Activated CD4-positive, alpha-beta T cell treated with anti-CD3 and anti-CD28 coated beads for 24 hours (primary cell): ENCODE results near the gene RGS10.
"Not testable (repeated sequence)": the region's sequence is repeated elsewhere in the genome, so short reads cannot be mapped to it uniquely, and the experiment has no call there.

Source experiments
- DNase-seq, 2 donors: peaks; one replicate each; pipeline ENCODE4 v3.0.0-alpha.2; 2020; ENCODE audit warnings: low read depth in 2 of 2

The RGS10 gene

GRCh38 chr10:119469325-119469707, 73.2 kb downstream of the RGS10 start:
- no peak for DNase-seq

DNA sequence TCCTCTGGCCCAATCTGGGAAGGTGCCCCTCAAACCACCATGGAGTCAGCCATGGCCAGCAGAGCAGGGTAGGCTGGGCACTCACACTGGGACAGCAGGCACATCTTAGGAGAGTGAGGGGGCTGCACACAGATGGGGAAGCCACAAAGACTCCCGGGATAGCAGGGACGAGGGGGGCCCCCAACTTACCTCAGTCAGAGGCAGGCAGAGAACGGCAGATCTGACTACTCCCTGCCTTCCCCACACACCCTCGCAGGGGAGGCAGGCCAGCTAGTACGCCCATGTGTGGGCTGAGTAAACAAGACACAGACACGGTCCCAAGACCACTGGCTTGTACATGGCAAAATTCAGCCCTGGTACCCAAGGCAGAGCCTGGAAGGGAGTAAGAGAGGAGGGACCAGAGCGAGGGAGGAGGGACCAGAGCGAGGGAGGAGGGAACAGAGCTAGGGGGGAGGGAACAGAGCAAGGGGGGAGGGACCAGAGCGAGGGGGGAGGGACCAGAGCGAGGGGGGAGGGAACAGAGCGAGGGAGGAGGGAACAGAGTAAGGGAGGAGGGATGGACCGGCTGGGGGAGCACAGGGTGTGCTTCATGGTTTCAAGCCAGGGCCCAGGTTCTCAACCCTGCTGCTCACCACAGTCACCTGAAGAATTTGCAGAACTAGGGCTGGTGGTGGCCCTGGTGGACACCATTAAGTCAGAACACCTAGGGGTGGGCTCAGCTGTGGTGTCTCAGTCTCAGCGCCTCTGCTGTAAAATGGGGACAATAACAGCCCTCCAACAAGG, 73.8 kb downstream of the RGS10 start:
- DNase-seq: no peak

GRCh38 chr10:119466655-119467054, 75.9 kb downstream of the RGS10 start:
- no peak for DNase-seq

DNA sequence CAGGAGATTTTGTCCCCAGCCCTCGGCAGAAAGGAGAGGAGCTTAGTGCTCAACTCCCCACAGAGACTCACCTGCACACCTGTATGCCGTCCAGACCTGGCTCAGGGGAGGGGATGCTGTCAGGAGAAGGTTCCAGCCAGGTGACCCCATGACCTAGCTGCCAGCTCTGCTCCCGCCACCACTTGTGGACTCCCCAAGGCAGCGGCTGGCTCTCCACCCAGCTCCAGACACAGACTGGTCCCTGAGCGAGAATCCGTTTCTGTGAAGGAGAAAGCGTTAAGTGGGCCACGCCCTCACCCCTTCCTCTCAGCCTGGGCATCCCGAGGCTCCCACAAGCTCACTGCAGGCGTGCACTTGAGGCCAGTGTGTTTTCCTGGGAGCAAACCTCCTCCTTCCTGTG, 76.4 kb downstream of the RGS10 start:
- DNase-seq: no peak

GRCh38 chr10:119465085-119465484, 77.4 kb downstream of the RGS10 start:
- no peak for DNase-seq

DNA sequence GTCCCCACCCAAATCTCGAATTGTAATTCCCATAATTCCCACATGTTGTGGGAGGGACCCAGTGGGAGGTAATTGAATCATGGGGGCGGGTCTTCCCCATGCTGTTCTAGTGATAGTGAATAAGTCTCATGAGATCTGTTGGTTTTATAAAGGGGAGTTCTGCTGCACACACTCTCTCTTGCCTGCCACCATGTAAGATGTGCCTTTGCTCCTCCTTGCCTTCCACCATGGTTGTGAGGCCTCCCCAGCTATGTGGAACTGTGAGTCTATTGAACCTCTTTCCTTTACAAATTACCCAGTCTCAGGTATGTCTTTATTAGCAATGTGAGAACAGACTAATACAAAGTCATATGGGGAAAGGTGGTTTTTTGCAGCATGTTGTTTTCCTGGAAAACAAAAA, 79.3 kb downstream of the RGS10 start:
- not testable (repeated sequence) for DNase-seq

DNA sequence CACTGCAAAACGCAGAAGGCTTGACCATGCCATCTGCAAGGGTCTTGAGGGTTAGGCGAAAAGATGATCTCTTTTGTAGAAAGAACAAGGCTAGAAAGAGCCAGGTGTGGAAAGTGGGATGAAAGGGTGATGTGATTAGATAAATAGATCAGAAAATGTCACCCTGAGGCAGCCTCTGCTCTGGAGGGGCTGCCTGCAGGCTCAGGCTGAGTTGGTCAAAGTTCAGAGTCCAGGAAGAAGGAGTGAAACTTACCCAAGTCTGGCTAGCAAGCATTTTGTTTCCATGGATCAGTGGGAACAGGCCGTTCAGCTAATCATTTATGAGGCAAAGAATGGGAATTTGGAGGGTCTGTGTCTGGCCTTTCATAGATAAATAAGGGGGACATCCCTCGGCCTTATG, 79.7 kb downstream of the RGS10 start:
- DNase-seq: no peak

DNA sequence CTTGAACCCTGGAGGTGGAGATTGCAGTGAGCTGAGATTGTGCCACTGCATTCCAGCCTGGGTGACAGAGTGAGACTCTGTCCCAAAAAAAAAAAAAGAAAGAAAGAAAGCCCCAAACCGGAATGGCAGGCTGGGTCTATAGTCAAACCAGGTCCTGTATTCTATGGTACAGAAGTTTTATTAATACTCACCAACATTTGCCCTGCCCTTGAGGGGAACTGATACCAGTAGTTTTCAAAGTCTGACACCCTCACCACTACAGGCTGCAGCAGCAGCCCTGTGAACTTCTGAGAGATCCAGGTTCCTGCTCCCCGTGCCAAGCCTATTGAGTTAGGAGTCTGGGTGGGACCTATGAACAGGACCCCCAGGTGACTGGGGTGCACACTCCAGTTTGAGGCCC, 80.6 kb downstream of the RGS10 start:
- no peak for DNase-seq

DNA sequence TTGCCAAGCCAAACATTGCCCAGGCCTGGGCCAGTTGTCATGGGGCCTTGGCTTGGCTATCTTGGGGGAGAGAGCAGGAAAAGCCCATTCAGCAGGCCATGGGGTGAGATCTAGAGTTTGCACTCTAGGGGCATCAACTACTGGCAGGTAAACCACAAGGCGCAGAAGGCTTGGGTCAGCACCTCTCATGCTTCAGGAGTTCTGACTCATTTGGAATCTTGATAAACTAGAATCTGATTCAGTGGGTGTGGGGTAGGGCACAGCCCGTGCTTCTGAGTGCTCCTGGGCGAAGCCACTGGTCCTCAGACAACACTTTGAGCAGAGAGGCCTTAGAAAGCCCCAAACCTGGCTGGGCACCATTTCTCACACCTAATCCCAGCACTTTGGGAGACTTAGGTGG, 81.1 kb downstream of the RGS10 start:
- DNase-seq: no peak

DNA sequence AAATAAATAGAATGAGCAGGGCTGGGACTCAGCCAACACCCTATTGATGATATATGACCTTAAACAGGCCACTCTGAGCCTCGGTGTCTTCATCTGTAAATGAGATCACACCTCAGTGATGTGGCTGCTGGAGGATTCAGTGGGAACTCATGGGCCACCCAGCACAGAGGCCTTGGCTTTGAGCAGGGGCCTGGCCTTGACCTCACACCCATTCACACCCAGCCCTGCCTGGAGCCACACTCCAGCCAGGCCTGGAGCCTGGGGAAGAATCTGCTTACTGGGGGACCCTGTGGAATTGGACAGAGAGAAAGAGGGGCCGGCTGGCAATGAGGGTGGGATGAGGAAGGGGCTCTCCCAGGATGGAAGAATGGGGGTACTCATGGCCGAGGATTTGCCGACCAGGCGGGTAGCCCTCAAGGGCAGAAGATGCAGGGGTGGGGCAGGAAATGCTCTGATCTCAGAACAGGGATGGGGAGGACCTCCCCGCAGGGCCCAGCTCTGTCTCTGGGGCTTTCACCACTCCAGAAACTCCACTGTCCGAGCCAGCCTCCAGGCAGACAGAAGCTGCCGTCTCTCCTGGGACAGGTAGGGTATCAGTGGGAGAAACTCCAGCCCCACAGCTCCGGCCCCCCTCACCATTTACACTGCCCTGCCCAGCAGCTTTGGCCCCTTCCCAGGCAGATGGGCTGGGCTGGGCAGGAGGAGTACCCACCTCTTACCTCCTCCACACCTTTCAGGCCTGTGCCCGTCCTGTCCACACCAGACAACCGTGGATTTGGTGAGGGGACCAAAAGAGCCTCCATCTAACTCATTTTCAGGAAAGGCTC, 81.9 kb downstream of the RGS10 start:
- no peak for DNase-seq

DNA sequence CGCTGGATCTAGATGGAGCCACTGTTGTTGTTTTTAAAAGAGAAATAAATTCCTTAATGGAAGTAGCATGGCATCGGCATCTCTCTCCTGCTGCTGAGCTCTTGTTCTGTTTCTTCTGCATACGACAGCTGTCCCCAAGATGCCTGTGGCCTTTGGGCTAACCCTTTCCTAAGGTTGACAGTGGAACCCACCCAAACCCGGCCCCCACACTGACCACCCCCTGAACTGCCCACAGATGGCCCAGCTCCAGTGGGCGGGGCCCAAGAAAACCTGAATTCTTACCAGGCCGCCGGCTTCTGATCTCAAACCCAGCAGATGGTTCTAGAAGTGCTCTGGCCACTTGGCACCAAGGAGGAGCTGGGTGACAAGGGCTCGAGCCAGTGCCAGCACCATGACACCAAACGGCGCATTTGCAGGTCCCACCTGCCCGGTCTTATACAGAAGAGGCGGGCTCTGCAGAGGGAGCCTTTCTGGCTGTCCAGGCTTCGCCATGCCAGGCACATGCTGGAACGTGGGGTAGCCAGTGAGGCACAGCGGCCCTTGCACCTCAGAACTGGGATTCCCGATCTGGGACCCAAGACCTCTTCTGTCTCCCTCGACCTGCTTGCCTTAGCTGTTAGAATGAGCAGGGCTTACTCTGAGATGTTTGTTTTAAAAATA, 82.7 kb downstream of the RGS10 start:
- no peak for DNase-seq

GRCh38 chr10:119457966-119458766, 84.4 kb downstream of the RGS10 start:
- DNase-seq: no peak

DNA sequence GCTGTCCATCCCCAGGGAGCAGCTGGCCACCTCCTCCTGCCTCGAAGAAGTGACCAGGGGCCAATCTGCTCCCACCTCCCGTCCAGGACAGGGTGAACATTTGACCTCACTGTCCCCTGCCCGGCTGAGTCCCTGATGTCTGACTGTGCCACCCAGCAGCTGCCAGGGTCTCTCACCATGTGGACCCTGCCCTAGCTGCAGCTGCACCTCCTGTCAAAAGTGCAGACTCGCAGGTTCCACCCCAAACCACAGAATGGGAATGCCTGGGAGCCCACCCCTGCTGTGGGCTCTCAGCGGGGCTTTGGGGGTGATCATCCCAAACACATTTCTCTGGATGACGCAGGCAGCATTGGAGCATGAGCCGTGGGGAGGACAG, 86.1 kb downstream of the RGS10 start:
- no peak for DNase-seq

DNA sequence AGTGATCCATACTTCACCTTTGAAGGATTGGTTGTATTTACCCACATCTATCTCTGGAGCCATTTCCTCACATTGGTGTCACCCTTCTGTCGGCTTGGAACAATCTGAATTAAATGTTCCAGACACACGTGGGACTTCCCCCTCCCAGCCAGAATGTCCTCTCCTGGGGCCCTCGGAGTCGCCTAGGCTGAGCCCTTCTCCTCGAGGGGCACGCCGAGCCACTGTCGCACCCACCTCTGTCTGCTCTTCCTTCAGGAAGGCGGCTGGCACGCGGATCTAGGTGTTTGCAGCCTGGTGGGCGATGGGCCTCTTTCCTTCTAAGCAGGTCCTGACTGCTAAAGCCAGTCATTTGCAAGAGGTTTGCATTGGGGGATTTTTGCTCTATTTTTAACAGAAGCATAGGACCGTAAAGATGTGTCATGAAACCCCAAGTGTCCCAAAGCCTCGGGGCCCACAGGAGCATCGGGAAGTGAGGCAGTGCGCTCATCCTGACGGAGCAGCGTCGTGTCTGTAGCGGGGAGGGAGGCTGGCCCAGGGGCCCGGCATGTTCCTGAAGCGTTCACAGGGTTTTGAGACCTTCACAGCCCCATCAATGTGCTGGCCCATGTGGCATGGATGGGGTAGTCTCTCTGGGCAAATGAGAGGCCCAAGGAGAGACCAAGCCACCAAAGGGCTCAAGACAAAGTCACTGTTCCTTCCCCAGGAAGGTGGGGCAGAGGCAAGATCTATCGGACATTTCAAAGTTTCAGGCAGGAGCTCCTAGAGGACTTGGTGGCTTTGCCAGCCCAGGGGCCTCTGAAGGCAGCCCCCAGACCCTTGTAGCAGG, 86.7 kb downstream of the RGS10 start:
- DNase-seq: no peak

DNA sequence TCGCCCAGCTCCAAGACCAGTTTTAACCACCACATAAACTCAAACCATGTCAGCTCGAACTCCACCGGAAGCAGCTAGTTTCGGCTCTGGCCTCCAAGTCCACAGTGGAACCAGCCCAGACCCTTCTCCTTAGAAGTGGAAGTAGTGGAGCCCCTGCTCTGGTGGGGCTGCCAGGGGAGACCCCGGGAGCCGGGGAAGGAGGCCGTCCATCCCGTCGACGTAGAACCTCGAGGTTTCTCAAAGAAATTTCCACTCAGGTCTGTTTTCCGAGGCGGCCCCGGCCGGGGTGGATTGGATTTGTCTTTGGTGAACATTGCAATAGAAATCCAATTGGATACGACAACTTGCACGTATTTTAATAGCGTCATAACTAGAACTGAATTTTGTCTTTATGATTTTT, 87.5 kb downstream of the RGS10 start:
- DNase-seq: no peak

- no peak for DNase-seq
Measured at GRCh38 chr10:119454316-119454715, 88.2 kb downstream of the RGS10 start.

DNA sequence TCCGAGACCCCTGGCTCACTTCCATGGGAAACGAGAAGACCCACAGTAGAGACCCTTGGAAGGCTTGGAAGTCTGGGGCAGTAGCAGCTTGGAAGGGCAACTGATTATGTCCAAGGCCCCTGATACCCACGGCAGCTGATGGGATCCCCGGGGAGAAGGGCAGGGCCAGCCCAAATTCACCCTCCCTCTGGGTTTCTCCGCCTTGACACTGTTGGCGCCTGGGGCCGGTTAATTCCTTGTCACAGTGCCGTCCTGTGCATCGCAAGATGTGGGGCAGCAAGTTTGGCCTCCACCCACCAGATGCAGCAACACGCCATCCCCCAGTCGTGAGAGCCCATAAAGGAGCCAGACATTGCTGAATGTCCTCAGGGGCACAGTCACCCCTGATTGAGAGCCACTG, 89.2 kb downstream of the RGS10 start:
- no peak for DNase-seq

GRCh38 chr10:119452396-119452795, 90.1 kb downstream of the RGS10 start:
- no peak for DNase-seq

DNA sequence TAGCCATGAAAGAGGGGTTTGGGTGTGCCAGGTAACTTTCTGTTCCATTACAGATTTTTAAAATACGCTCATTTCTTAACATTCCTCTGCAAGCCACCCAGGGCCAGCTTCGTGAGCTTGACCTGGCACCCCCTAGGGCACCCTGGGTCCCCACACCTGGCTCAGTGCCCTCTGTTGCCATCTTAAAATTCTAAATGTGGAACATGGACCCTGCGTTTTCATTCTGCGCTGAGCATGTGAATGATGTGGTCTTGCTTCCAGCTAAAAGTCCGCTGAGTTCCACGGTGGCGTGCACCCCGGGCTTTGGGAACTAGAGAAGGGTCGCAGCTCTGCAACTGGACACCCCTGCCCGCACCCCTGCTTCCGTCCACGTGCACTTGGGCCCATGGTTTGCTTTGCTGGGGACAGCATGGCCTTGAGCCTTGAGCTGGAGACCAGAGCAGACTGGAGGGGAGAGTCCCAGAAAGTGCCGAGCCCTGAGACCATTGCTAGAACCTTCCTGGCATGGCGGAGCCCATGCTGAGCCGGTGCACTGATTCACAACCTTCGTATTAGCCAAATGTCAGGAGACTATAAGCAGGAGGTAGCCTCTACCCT, 91.1 kb downstream of the RGS10 start:
- DNase-seq: no peak

DNA sequence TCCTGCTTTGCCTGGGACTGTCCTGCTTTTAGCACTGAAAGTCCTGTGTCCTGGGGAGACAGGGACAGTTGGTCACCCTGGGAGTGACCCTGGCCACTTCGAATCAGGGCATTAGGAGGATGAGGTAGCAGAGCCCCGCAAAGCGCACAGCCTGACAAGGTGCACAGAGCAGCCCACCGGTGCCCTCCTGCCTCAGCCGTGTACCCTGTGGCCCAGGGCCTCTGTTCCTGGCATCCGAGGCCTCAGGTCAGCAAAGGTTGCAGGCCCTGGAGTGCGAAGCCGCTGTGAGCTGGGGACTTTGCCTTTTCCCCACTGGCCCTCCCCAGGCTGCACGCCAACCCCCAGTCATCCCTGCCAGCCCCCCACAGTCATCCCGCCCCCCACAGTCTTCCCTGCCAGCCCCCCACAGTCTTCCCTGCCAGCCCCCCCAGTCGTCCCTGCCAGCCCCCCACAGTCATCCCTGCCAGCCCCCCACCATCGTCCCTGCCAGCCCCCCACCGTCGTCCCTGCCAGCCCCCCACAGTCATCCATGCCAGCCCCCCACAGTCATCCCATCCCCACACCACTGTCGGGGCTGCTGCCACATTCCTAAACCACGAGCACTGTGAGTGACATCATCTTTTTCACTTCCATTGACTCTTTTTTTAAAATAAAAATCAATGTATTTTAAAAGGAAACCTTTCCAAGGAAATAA, 91.8 kb downstream of the RGS10 start:
- DNase-seq: no peak
